Activated CD4-positive, alpha-beta memory T cell treated with anti-CD3 and anti-CD28 coated beads, Interleukin-2, amount 10 ng/mL, durations not matched to agents 7 days and 5 days (primary cell): ENCODE results near the gene MRPS16. TPM values are rescaled to one million over a fixed set of nuclear protein-coding genes. Genes with fewer than 3 reads are reported as not detected.
A peak's percentile ranks its signal among the peaks of the same experiment; 100 is the strongest.

Source experiments
- CTCF ChIA-PET: fragments of 350-600 bp; sonication (Branson Sonifier 250); formaldehyde crosslinking; loops from one replicate; lab custom pipeline; 2021; ENCODE audit warnings: antibody characterized with exemption, inconsistent platforms; lab: Charles Lee
- POLR2A ChIA-PET: fragments of 350-600 bp; sonication (Branson Sonifier 250); formaldehyde crosslinking; loops from one replicate; lab custom pipeline; 2021; ENCODE audit warnings: antibody characterized with exemption; lab: Charles Lee
- DNase-seq: peaks from one replicate; pipeline ENCODE4 v3.0.0-alpha.2; 2020
- H3K27ac Mint-ChIP-seq: one replicate; pipeline ENCODE4 v1.8.0; 2021; ENCODE audit warnings: mild to moderate bottlenecking, mixed read lengths
- H3K27me3 Mint-ChIP-seq: one replicate; pipeline ENCODE4 v1.8.0; 2021; ENCODE audit warnings: mixed read lengths
- H3K36me3 Mint-ChIP-seq: one replicate; pipeline ENCODE4 v1.8.0; 2021; ENCODE audit warnings: low read depth, mixed read lengths
- H3K4me1 Mint-ChIP-seq: one replicate; pipeline ENCODE4 v1.8.0; 2021; ENCODE audit warnings: mixed read lengths
- H3K4me3 Mint-ChIP-seq: one replicate; pipeline ENCODE4 v1.8.0; 2021; ENCODE audit warnings: mild to moderate bottlenecking, mixed read lengths
- H3K9me3 Mint-ChIP-seq: one replicate; pipeline ENCODE4 v1.8.0; 2021; ENCODE audit warnings: mixed read lengths
- total RNA-seq, 2 experiments: library from RNA; stranded (reverse); gene quantifications; one replicate each; pipeline ENCODE4 v1.2.3, GENCODE V29; 2021

MRPS16 gene
- total RNA-seq: 10 to 100 TPM; 77.5 to 80.8 TPM

- Mint-ChIP-seq H3K9me3 (no peaks in the 10 kb centered on the region), H3K36me3 (peaks cover 41% of the 10 kb centered on the region), H3K4me3 (peak within 1 kb of the TSS; percentile 99), H3K27me3 (no peaks in the 10 kb centered on the region), H3K27ac (peak within 1 kb of the TSS; percentile 95), H3K4me1 (peaks cover 51% of the 10 kb centered on the region)
- ChIA-PET CTCF (interaction anchor here (1.0 to 3.0 kb wide), 7 partner anchors 11 to 391 kb away, joined by 3 to 16 read pairs (median 3); no protein-coding TSS in a partner anchor), POLR2A (interaction anchor here (0.7 to 3.7 kb wide), 22 partner anchors 8 to 558 kb away, joined by 3 to 42 read pairs (median 7); partner anchors contain the start of genes ANXA7, CFAP70, CHCHD1 and ECD)
- peak; percentile 95 for DNase-seq
Measured at GRCh38 chr10:73252445-73253224, at the start of gene MRPS16. Gene MRPS16, minus strand, starts transcription at chr10:73252644. Its CDS starts 162 bp downstream, at chr10:73252482.

GRCh38 chr10:73296946-73297345, 44.5 kb upstream of the MRPS16 start:
- H3K9me3 Mint-ChIP-seq: no peaks in the 10 kb centered on the region
- no peak overlapping the region for H3K27ac Mint-ChIP-seq
- H3K4me1 Mint-ChIP-seq: peaks cover 11% of the 10 kb centered on the region
- CTCF ChIA-PET: interaction anchor here (1.2 kb wide), 1 partner anchor 13 kb away, joined by 4 read pairs; no protein-coding TSS in a partner anchor
- H3K36me3 Mint-ChIP-seq: no peaks in the 10 kb centered on the region
- peaks cover 8% of the 10 kb centered on the region for H3K27me3 Mint-ChIP-seq
- POLR2A ChIA-PET: interaction anchor here (0.6 to 0.7 kb wide), 2 partner anchors 44 to 51 kb away, joined by 3 read pairs; no protein-coding TSS in a partner anchor
- no peak overlapping the region for H3K4me3 Mint-ChIP-seq
- no peak for DNase-seq

- ChIA-PET POLR2A (no interaction called here), CTCF (no interaction called here)
- DNase-seq: no peak
- H3K4me1 Mint-ChIP-seq: peaks cover 11% of the 10 kb centered on the region
- H3K36me3 Mint-ChIP-seq: peaks cover 2% of the 10 kb centered on the region
- H3K4me3 Mint-ChIP-seq: no peak overlapping the region
- H3K27ac Mint-ChIP-seq: no peak overlapping the region
- H3K27me3 Mint-ChIP-seq: peaks cover 8% of the 10 kb centered on the region
- peaks cover 4% of the 10 kb centered on the region for H3K9me3 Mint-ChIP-seq
Measured at GRCh38 chr10:73293461-73293860, 41.0 kb upstream of the MRPS16 start.

GRCh38 chr10:73289958-73290357, 37.5 kb upstream of the MRPS16 start:
- Mint-ChIP-seq H3K36me3 (peaks cover 2% of the 10 kb centered on the region), H3K9me3 (peaks cover 4% of the 10 kb centered on the region), H3K27ac (no peak overlapping the region), H3K27me3 (peaks cover 4% of the 10 kb centered on the region), H3K4me3 (no peak overlapping the region), H3K4me1 (no peaks in the 10 kb centered on the region)
- ChIA-PET POLR2A (no interaction called here), CTCF (no interaction called here)
- DNase-seq: no peak

GRCh38 chr10:73287441-73287840, 35.0 kb upstream of the MRPS16 start:
- Mint-ChIP-seq H3K27me3 (no peaks in the 10 kb centered on the region), H3K4me3 (no peak overlapping the region), H3K9me3 (peaks cover 4% of the 10 kb centered on the region), H3K36me3 (peaks cover 2% of the 10 kb centered on the region), H3K27ac (no peak overlapping the region), H3K4me1 (no peaks in the 10 kb centered on the region)
- ChIA-PET CTCF (no interaction called here), POLR2A (no interaction called here)
- no peak for DNase-seq

- H3K27me3 Mint-ChIP-seq: no peaks in the 10 kb centered on the region
- H3K27ac Mint-ChIP-seq: no peak overlapping the region
- POLR2A ChIA-PET: no interaction called here
Measured at GRCh38 chr10:73281097-73281496, 28.7 kb upstream of the MRPS16 start.

GRCh38 chr10:73264423-73264822, 12.0 kb upstream of the MRPS16 start:
- POLR2A ChIA-PET: interaction anchor here (2.2 to 3.2 kb wide), 2 partner anchors 12 to 17 kb away, joined by 9 to 13 read pairs; partner anchors contain the start of genes DNAJC9 and MRPS16
- Mint-ChIP-seq H3K27ac (no peak overlapping the region), H3K4me3 (no peak overlapping the region)

More at GRCh38 chr10:73281097-73281496, 28.7 kb upstream of the MRPS16 start:
- H3K9me3 Mint-ChIP-seq: no peaks in the 10 kb centered on the region
- CTCF ChIA-PET: no interaction called here
- no peaks in the 10 kb centered on the region for H3K4me1 Mint-ChIP-seq
- H3K4me3 Mint-ChIP-seq: no peak overlapping the region
- DNase-seq: no peak
- no peaks in the 10 kb centered on the region for H3K36me3 Mint-ChIP-seq

GRCh38 chr10:73263693-73264347, 11.4 kb upstream of the MRPS16 start:
- Mint-ChIP-seq H3K4me1 (peaks cover 9% of the 10 kb centered on the region), H3K36me3 (no peaks in the 10 kb centered on the region), H3K27me3 (no peaks in the 10 kb centered on the region), H3K27ac (no peak overlapping the region), H3K9me3 (peaks cover 6% of the 10 kb centered on the region), H3K4me3 (no peak overlapping the region)
- no peak for DNase-seq
- ChIA-PET POLR2A (interaction anchor here (2.2 to 3.2 kb wide), 2 partner anchors 11 to 17 kb away, joined by 9 to 13 read pairs; partner anchors contain the start of genes DNAJC9 and MRPS16), CTCF (interaction anchor here (0.7 to 2.2 kb wide), 15 partner anchors 8 to 396 kb away, joined by 3 to 16 read pairs (median 4); partner anchors contain the start of genes CFAP70, DNAJC9 and MRPS16)

More at GRCh38 chr10:73264423-73264822, 12.0 kb upstream of the MRPS16 start:
- no peak for DNase-seq
- Mint-ChIP-seq H3K9me3 (no peaks in the 10 kb centered on the region), H3K36me3 (no peaks in the 10 kb centered on the region), H3K27me3 (no peaks in the 10 kb centered on the region), H3K4me1 (peaks cover 9% of the 10 kb centered on the region)
- CTCF ChIA-PET: interaction anchor here (0.6 to 2.2 kb wide), 16 partner anchors 8 to 395 kb away, joined by 3 to 16 read pairs (median 4); partner anchors contain the start of genes CFAP70, DNAJC9 and MRPS16

GRCh38 chr10:73262880-73263555, 10.6 kb upstream of the MRPS16 start:
- ChIA-PET POLR2A (interaction anchor here (2.2 to 3.2 kb wide), 2 partner anchors 10 to 16 kb away, joined by 9 to 13 read pairs; partner anchors contain the start of genes DNAJC9 and MRPS16), CTCF (interaction anchor here (1.2 to 2.2 kb wide), 10 partner anchors 9 to 397 kb away, joined by 3 to 16 read pairs (median 5); partner anchors contain the start of genes CFAP70, DNAJC9 and MRPS16)
- peaks cover 7% of the 10 kb centered on the region for H3K9me3 Mint-ChIP-seq

GRCh38 chr10:73262105-73262730, 9.8 kb upstream of the MRPS16 start:
- ChIA-PET POLR2A (interaction anchor here (3.2 kb wide), 1 partner anchor 9 kb away, joined by 13 read pairs; the partner anchor contains the start of gene MRPS16), CTCF (interaction anchor here (0.6 to 2.4 kb wide), 2 partner anchors 24 to 382 kb away, joined by 3 to 7 read pairs; no protein-coding TSS in a partner anchor)
- Mint-ChIP-seq H3K27ac (no peak overlapping the region), H3K27me3 (no peaks in the 10 kb centered on the region), H3K9me3 (peaks cover 7% of the 10 kb centered on the region), H3K36me3 (no peaks in the 10 kb centered on the region), H3K4me3 (no peak overlapping the region), H3K4me1 (peaks cover 10% of the 10 kb centered on the region)
- no peak for DNase-seq

More at GRCh38 chr10:73262880-73263555, 10.6 kb upstream of the MRPS16 start:
- H3K4me3 Mint-ChIP-seq: no peak overlapping the region
- peaks cover 9% of the 10 kb centered on the region for H3K4me1 Mint-ChIP-seq
- H3K36me3 Mint-ChIP-seq: no peaks in the 10 kb centered on the region
- H3K27ac Mint-ChIP-seq: no peak overlapping the region
- no peak for DNase-seq
- H3K27me3 Mint-ChIP-seq: no peaks in the 10 kb centered on the region

- no peak overlapping the region for H3K4me3 Mint-ChIP-seq
Measured at GRCh38 chr10:73261362-73261995, 9.0 kb upstream of the MRPS16 start.

More at GRCh38 chr10:73261362-73261995, 9.0 kb upstream of the MRPS16 start:
- H3K4me1 Mint-ChIP-seq: peaks cover 13% of the 10 kb centered on the region
- no peaks in the 10 kb centered on the region for H3K27me3 Mint-ChIP-seq
- no peaks in the 10 kb centered on the region for H3K36me3 Mint-ChIP-seq
- no peak overlapping the region for H3K27ac Mint-ChIP-seq
- peaks cover 7% of the 10 kb centered on the region for H3K9me3 Mint-ChIP-seq
- DNase-seq: no peak
- POLR2A ChIA-PET: interaction anchor here (3.2 kb wide), 1 partner anchor 9 kb away, joined by 13 read pairs; the partner anchor contains the start of gene MRPS16
- CTCF ChIA-PET: interaction anchor here (0.6 to 2.4 kb wide), 2 partner anchors 24 to 382 kb away, joined by 3 to 7 read pairs; no protein-coding TSS in a partner anchor
